ENCODE results near the gene GUSB. TPM values are rescaled to one million over a fixed set of nuclear protein-coding genes. Genes with fewer than 3 reads are reported as not detected.
"Not testable (repeated sequence)": the region's sequence is repeated elsewhere in the genome, so short reads cannot be mapped to it uniquely, and the experiment has no call there.

Gene GUSB
- total RNA-seq, 3 donors from 2014 or later, result 27.7 to 35.2 (median 33.8) TPM

DNA sequence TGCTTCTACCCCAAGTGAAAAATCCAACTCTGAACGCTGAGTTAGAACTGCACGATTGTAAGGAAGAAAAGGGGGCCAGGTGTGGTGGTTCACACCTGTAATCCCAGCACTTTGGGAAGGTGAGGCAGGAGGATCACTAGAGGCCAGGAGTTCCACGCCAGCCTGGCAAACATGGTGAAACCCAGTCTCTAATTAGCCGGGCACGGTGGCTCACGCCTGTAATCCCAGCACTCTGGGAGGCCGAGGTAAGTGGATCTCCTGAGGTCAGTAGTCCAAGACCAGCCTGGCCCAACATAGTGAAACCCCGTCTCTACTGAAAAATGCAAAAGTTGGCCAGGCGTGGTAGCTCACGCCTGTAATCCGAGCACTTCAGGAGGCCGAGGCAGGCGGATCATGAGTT is 9.0 kb downstream of the GUSB start:
- DNase-seq (ENCODE audit: low spot score in 2 of 2), result peak in 1 of 2 donors; percentile 0
- no peaks in the 10 kb centered on the region for H3K4me1 ChIP-seq
- H3K4me3 ChIP-seq, result no peak overlapping the region
- TF ChIP-seq POLR2A (IDR thresholded peaks at IDR 0.05) (no peak), POLR2AphosphoS5 (IDR thresholded peaks at IDR 0.05) (no peak)
- TF ChIP-seq, protein P1, sequence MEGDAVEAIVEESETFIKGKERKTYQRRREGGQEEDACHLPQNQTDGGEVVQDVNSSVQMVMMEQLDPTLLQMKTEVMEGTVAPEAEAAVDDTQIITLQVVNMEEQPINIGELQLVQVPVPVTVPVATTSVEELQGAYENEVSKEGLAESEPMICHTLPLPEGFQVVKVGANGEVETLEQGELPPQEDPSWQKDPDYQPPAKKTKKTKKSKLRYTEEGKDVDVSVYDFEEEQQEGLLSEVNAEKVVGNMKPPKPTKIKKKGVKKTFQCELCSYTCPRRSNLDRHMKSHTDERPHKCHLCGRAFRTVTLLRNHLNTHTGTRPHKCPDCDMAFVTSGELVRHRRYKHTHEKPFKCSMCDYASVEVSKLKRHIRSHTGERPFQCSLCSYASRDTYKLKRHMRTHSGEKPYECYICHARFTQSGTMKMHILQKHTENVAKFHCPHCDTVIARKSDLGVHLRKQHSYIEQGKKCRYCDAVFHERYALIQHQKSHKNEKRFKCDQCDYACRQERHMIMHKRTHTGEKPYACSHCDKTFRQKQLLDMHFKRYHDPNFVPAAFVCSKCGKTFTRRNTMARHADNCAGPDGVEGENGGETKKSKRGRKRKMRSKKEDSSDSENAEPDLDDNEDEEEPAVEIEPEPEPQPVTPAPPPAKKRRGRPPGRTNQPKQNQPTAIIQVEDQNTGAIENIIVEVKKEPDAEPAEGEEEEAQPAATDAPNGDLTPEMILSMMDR (IDR thresholded peaks at IDR 0.05), result no peak
- H3K27ac ChIP-seq, result no peak overlapping the region
- no peaks in the 10 kb centered on the region for H3K36me3 ChIP-seq
- no peaks in the 10 kb centered on the region for H3K9me3 ChIP-seq
- H3K27me3 ChIP-seq, result no peaks in the 10 kb centered on the region
- intact Hi-C loops (cut with DNase I; ENCODE audit: low total_unique reads), result no loop called here

DNA sequence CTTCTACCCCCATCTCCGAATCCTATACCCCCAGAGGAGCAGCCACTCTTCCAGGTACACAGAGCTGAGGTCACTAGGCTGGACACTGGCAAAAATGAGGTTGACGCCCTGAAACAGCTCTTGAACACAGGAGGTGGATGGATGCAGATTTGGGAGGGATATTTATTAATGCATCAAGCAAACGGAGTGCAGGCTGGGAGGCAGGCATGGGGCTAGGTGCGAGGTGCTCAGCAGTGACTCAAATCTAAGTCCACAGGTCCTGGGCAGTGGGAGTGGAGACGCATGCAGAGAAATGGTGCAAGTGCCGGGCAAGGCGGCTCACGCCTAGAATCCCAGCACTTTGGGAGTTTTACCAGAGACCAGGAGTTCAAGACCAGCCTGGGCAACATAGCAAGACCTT is 11.0 kb downstream of the GUSB start:
- Histone ChIP-seq H3K9me3 (no peaks in the 10 kb centered on the region), H3K27me3 (no peaks in the 10 kb centered on the region), H3K4me3 (no peak overlapping the region), H3K4me1 (no peaks in the 10 kb centered on the region), H3K36me3 (no peaks in the 10 kb centered on the region), H3K27ac (no peak overlapping the region)
- intact Hi-C loops (cut with DNase I; ENCODE audit: low total_unique reads), result no loop called here
- TF ChIP-seq, protein P1 (IDR thresholded peaks at IDR 0.05), result no peak
- no peak for TF ChIP-seq POLR2A (IDR thresholded peaks at IDR 0.05)
- no peak for TF ChIP-seq POLR2AphosphoS5 (IDR thresholded peaks at IDR 0.05)
- DNase-seq (ENCODE audit: low spot score in 2 of 2), result no peak

DNA sequence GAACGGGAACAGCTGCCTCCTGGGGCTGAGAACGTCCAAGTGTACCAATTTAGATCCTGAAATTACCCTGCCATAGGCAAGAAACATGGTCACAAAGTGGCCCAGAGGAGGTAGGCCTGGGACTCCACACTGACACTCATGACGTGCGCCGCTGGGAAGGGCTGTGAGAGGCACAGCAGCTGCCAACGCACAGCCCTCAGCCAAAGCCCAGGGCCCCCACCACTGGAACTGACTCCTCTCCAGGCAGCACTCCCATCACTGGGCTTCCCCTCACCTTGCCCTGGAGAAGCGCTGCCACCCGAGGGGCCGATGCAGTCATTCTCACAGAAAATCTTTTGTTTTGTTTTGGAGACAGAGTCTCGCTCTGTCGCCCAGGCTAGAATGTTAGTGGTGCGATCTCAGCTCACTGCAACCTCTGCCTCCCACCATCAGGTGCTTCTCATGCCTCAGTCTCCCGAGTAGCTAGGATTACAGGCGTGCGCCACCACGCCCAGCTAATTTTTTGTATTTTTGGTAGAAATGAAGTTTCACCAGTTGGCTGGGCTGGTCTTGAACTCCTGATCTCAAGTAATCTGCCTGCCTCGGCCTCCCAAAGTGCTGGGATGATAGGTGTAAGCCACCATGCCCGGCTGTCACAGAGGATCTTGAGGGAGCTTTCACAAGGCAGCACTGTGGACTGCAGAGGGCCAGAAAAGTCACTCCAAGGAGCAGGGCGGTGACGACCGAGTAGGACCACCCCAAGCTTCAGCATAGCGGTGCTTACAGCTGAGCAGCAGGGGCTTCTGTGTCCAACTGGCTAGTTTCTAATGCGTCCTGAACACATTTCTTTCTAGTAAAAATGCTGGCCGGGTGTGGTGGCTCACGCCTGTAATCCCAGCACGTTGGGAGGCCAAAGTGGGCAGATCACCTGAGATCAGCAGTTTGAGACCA is 13.5 kb downstream of the GUSB start:
- H3K36me3 ChIP-seq, result no peaks in the 10 kb centered on the region
- H3K4me3 ChIP-seq, result no peak overlapping the region
- no peaks in the 10 kb centered on the region for H3K9me3 ChIP-seq
- H3K4me1 ChIP-seq, result no peaks in the 10 kb centered on the region
- intact Hi-C loops (cut with DNase I; ENCODE audit: low total_unique reads), result no loop called here
- H3K27ac ChIP-seq, result no peak overlapping the region
- no peak for DNase-seq (ENCODE audit: low spot score in 2 of 2)
- TF ChIP-seq POLR2A (IDR thresholded peaks at IDR 0.05) (no peak), POLR2AphosphoS5 (IDR thresholded peaks at IDR 0.05) (no peak)
- TF ChIP-seq, protein P1 (IDR thresholded peaks at IDR 0.05), result no peak
- H3K27me3 ChIP-seq, result no peaks in the 10 kb centered on the region

DNA sequence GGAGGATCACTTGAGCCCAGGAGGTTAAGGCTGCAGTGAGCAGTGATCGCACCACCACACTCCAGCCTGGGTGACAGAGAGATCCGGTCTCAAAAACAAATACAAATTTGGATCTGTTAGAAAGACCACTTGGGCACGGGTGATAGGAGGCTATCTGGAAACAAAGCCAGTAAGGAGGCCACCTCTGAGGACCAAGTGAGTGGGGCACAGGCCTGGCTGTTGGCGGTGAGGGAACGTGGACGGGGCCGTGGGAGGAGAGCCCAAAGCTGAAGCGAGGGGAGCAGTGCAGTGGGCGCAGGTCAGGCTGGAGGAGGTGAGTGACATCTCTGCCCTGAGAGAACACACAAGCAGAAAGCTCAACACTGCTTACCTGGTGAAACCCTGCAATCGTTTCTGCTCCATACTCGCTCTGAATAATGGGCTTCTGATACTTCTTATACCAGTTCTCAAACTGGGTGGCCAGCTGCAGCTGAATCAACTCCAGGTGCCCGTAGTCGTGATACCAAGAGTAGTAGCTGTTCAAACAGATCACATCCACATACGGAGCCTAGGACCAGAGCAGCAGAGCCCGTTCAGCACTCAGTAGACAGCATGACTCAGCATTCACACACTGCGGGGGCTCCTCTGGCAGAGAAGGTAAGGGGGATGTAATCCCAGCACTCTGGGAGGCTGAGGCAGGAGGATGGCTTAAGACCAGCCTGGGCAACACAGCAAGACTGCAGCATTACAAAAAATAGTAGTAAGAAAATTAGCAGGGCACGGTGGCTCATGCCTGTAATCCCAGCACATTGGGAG is 14.5 kb downstream of the GUSB start:
- no peak for DNase-seq (ENCODE audit: low spot score in 2 of 2)
- H3K27ac ChIP-seq, result no peak overlapping the region
- H3K9me3 ChIP-seq, result no peaks in the 10 kb centered on the region
- TF ChIP-seq POLR2AphosphoS5 (IDR thresholded peaks at IDR 0.05) (no peak), POLR2A (IDR thresholded peaks at IDR 0.05) (no peak)
- TF ChIP-seq, protein P1 (IDR thresholded peaks at IDR 0.05), result no peak
- H3K36me3 ChIP-seq, result no peaks in the 10 kb centered on the region
- H3K4me3 ChIP-seq, result no peak overlapping the region
- intact Hi-C loops (cut with DNase I; ENCODE audit: low total_unique reads), result no loop called here
- H3K27me3 ChIP-seq, result no peaks in the 10 kb centered on the region
- H3K4me1 ChIP-seq, result no peaks in the 10 kb centered on the region

DNA sequence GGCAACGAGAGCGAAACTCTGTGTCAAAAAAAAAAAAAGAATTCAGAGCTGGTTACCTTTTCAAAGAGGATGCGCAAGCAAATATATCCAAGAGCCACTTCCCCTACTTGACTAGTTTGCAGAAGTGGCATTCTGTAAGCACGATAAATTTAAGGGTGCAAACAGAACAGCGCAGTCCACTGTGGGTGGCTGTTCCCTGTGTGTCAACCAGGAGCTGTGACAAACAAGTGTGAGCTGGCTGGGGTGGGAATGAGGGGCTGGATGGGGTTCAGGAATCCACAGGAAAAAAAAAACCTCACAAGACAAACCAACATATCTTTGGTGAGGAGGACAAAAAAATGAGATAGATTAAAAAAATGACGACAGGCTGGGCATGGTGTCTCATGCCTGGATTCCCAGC is 15.9 kb downstream of the GUSB start:
- Histone ChIP-seq H3K27me3 (no peaks in the 10 kb centered on the region), H3K27ac (no peak overlapping the region), H3K4me1 (no peaks in the 10 kb centered on the region), H3K4me3 (no peak overlapping the region), H3K9me3 (no peaks in the 10 kb centered on the region), H3K36me3 (no peaks in the 10 kb centered on the region)
- no peak for DNase-seq (ENCODE audit: low spot score in 2 of 2)
- TF ChIP-seq POLR2A (IDR thresholded peaks at IDR 0.05), result no peak
- TF ChIP-seq, protein P1 (IDR thresholded peaks at IDR 0.05), result no peak
- no peak for TF ChIP-seq POLR2AphosphoS5 (IDR thresholded peaks at IDR 0.05)
- intact Hi-C loops (cut with DNase I; ENCODE audit: low total_unique reads), result no loop called here

DNA sequence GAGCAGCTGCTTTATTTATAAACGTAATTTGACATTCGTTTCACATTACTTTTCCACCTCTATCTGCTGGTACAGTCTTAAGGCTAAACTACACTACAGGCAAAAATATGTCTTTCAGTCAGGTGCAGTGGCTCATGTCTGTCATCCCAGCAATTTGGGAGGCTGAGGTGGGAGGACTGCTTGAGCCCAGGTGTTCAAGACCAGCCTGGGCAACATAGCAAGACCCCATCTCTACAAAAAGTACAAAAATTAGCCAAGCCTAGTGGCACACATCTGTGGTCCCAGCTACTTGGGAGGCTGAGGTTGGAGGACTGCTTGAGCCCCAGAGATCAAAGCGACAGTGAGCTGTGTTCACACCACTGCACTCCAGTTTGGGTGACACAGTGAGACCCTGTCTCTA is 17.3 kb downstream of the GUSB start:
- DNase-seq (ENCODE audit: low spot score in 2 of 2); intact Hi-C loops (cut with DNase I; ENCODE audit: low total_unique reads); H3K9me3 ChIP-seq: not testable (repeated sequence)

More for the DNA sequence above, 17.3 kb downstream of the GUSB start:
- not testable (repeated sequence) for H3K27me3 ChIP-seq, H3K27ac ChIP-seq, H3K36me3 ChIP-seq, H3K4me1 ChIP-seq, H3K4me3 ChIP-seq
